DMS153 (cell line): ENCODE measurements around the gene FAXDC2.

Experiments
- DNase-seq: peaks from one replicate; lab custom pipeline; 2025; lab: John Stamatoyannopoulos, UW

The FAXDC2 gene

DNA sequence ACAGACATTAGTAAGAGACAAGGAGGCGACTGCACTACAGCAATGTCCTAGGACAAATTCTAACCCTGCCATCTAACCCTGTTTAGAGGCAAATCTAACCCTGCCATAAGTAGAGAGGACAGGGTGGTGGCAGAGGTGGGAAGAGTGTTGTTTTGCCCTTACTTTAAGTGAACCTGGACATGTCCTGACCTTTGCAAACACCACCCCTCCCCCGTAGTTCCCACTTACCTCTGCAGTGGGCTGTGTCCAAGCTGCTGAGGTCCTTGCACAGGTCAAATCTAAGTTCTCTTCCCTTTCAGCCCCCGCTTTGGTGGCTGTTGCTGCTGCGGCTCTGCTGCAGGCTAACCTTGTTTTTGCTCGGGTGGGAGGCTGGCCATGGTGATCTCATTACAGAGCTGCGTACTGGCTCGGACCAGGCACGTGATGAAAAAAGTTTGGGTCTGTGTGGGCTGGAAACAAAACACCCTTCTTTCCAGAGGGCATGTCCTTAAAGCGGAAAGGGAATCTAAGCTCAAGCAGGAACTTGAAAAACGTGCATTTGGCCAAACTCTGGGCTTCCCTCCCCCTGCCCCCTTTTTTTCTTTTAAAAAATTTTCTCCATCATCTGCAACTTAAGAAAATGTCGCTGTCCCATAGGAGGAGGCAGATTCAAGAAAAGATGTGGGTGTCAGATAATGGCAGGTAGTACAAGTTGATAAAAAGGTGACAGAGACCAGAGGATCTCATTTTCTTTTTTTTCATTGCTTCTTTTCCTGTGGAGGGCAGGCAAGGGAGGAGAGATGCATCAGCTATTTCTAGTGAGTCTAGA lies at the start of gene FAXDC2:
FAXDC2 (minus strand) TSS at position 349 of the 808 bp plus-strand sequence. CDS start 12,425 bp downstream, outside the sequence.
- DNase-seq: no peak

DNA sequence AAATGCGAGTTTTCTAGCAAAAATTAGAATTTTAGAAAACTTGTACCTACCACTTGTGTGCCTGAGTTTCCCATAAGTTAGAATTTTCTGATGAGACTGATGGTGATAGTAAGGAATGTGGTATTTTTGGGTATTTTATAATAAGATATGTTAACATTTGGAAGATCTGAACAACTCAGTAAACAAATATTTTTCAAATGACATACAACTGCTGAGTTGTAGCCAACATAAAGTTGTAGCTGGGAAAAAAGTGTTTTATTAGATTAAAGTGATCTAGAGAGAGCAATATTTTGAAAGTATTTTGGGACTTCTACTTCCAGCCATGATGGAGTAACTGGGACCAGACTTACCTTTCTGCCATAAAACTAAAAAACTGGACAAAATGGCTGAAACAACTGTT lies 49.7 kb upstream of the FAXDC2 start:
- no peak for DNase-seq

DNA sequence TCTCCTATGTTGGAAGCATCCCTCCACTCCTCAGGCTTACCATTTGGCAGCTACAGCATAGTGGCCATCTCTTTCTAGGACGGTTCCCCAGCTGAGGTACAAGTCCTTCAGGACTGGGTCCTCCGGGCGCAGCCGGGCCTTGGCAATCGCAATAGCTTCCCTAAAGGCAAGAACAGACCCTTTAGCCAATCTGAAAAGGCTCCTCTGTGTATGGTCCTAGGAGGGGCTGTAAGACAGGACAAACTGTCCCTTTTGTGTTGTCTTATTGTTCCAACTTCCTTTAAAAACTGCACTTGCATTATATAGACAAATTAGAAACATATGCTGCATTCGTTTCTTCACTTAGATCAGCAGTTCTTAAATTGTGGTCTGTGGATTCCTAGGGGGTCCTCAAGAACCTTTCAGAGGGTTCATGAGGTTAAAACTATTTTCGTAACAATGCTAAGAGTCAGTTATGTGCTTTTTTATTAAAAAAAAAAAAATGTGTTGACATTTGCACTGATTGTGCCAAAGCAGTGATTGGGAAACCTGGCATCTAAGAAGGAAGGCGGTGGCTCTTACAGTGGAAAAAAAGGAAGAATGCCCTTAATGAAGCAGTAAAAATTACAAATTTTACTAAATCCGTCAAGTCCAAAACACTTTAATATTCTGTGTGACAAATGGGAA lies 48.9 kb upstream of the FAXDC2 start:
- no peak for DNase-seq

DNA sequence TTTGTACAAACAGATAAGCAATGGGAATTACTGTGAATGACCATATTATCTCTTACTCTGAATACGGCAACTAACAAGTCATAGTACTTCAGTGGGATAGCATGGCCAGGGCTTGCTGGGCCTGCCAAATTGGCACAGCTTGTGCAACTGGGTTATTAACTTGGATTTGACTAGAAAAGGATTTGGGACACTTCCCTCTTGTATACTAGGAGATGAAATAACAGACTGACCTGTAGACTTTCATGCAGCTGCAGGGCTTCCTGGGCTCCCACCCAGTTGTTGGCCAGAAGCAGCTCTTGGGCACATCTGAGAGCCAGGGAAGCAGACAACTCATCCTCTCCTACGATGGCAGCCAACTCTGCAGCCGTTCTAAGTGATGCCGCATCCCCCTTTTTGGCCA lies 47.8 kb upstream of the FAXDC2 start:
- DNase-seq: no peak

- no peak for DNase-seq
These were observed 46.3 kb upstream of the FAXDC2 start for GRCh38 chr5:154896562-154897165.

GRCh38 chr5:154895606-154896561 lies 45.5 kb upstream of the FAXDC2 start:
- DNase-seq: peak; percentile 22

- DNase-seq: no peak
These were observed 43.0 kb upstream of the FAXDC2 start for GRCh38 chr5:154893381-154893780.

DNA sequence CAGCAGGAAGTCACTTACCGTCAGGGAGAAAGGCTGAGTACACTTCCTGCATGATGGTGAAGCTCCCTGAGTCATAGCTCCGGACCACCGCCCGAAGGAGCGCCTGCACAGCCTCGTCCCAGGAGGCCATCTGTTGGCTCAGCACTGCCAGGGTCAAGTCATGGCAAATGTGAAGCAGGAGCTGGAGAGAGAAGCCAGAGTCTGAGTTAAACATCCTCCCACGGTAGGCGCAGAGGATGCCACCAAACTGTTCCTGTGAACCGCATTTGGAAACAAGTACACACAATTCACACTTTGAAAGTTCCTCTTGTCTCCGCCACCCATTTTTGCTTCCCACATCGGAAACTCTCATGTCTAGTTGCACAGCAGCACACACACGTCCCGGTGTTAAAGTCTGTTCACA lies 42.0 kb upstream of the FAXDC2 start:
- DNase-seq: no peak

GRCh38 chr5:154885439-154885838 lies 35.0 kb upstream of the FAXDC2 start:
- no peak for DNase-seq

DNA sequence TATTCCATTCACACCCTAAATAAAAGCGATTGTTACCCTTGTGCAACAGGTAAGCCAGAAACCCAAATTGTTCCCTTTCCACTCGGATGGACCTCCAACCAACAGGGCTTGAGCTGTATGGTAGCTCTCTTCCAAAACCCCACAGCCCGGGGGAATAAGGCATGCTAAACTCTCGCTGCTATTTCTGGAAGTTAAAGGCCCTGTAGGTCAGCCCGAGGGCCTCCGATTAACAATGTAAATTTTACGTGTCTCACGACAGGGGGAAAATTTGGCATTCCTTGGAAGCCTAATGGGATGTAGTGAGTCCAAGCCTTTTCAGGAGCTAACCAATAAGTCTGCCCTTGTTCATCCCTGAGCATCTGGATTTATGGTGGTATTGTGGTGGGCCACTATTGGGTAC lies 34.0 kb upstream of the FAXDC2 start:
- DNase-seq: no peak

- DNase-seq: no peak
These were observed 31.6 kb upstream of the FAXDC2 start for GRCh38 chr5:154881986-154882385.

DNA sequence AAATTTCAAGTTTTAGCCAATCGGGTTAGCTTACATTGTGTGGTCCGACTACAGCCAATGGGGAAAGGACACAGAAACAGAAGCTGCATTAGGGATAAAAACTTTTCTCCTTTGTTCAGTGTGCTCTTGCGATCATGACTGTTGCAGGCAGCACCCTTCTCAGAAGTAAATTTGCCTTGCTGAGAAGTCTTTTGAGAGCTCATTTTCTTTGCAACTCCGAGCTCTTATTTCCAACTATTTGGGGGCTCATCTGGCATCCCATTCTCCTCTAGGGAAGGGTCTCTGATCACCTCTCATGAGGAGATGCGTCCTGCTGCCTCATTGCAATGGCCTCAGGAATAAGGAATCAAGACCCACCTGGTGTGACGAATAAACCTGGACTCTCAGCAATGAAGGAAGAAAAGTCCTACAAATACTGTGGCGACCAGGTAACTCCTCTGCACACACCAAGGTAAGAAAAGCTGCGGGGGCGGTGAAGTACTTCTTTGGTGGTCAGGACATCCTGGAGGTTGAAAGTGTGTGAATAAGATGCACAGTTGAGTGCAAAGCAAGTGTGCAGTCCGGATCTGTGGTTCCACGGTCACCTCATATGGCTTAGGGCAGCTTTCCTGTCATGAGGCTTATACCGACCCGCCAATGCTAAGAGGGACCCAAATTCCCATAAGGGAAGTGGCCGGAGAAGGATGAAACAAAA lies 28.4 kb upstream of the FAXDC2 start:
- no peak for DNase-seq

GRCh38 chr5:154873791-154874331 lies 23.5 kb upstream of the FAXDC2 start:
- DNase-seq: no peak

GRCh38 chr5:154871734-154872133 lies 21.3 kb upstream of the FAXDC2 start:
- DNase-seq: no peak

- DNase-seq: no peak
These were observed 18.3 kb upstream of the FAXDC2 start for GRCh38 chr5:154868702-154869101.

DNA sequence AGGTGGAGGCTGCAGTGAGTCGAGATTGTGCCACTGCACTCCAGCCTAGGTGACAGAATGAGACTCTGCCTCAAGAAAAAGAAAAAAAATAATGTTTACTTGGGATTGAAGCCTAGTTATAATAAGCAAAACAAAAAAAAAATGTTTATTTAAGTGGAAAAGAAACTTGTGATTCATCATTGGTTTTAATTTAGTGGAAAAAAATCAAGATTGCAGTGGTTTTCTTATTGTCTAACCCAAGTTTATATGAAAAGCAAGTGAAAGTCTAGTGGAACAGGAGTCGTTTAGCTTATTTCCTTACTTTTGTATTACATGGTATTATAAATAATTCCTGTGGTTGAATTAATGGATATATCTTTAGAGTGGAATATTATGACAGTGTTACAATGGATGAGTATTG lies 16.4 kb upstream of the FAXDC2 start:
- DNase-seq: no peak

DNA sequence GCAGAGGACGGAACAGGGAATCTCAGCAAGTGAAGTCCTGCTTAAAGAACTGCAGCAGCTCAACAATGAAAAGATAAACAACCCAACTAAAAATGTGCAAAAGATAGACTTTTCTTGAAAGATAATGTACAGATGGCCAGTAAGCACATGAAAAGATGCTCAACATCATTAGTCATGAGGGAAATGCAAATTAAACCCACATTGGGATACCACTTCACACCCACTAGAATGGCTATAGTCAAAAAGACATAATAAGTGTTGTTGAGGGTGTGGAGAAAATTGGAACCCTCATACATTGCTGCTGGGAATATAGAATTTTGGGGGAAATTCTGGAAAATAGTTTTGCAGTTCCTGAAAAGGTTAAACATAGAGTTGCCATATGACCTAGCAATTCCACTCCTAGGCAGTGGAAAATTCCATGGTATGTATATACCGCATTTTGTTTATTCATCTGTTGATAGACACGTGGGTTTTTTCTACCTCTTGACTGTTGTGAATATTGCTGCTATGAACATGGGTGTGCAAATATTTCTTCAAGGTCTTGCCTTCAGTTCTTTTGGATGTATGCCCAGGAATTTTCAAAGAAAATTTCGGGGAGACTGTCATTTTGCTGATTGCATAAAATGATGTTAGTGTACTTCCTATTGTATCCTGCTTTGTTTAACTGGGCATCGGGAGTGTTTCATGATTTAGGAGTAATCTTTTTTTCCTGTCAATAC lies 15.2 kb upstream of the FAXDC2 start:
- DNase-seq: no peak

GRCh38 chr5:154863291-154864080 lies 13.1 kb upstream of the FAXDC2 start:
- no peak for DNase-seq

- no peak for DNase-seq
These were observed 12.4 kb upstream of the FAXDC2 start for GRCh38 chr5:154862766-154863165.

DNA sequence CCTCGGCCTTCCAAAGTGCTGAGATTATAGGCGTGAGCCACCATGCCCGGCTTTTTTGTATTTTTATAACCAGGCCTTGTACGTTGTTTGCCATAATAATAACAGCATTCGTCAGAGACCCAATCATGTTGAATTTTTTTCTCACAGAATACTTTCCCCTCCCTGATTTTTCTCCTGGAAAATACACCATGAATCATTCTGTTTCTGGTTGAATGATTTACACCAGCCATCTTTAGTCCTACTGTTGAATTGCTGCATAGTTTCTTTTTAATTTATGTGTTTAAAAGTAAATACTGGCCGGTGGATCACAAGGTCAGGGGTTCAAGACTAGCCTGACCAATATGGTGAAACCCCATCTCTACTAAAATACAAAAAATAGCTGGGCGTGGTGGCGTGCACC lies 11.5 kb upstream of the FAXDC2 start:
- DNase-seq: no peak
